Hepatocyte (in vitro differentiated cells): ENCODE data around the gene ST6GALNAC2. TPM values are rescaled to one million over a fixed set of nuclear protein-coding genes. Genes with fewer than 3 reads are reported as not detected.

Source experiments
- DNase-seq: peaks from one replicate; pipeline ENCODE4 v3.0.0-alpha.2; 2016; ENCODE audit warnings: low spot score
- H2AFZ ChIP-seq: fragments of 200-600 bp; sonication (generic); 2 replicates; pipeline ENCODE4 v1.6.0; 2016; ENCODE audit warnings: antibody characterized with exemption, mild to moderate bottlenecking
- H3K27ac ChIP-seq: fragments of 200-600 bp; sonication (generic); 2 replicates; pipeline ENCODE4 v1.5.1; 2016; ENCODE audit warnings: mild to moderate bottlenecking
- H3K27me3 ChIP-seq: fragments of 200-600 bp; sonication (generic); 2 replicates; pipeline ENCODE4 v1.6.1; 2016
- H3K36me3 ChIP-seq: fragments of 200-600 bp; sonication (generic); replicated peaks from 2 replicates; pipeline ENCODE4 v1.5.1; 2016; ENCODE audit warnings: low read depth; ENCODE audit not compliant: insufficient read depth
- H3K4me1 ChIP-seq: fragments of 200-600 bp; sonication (generic); 2 replicates; pipeline ENCODE4 v1.5.1; 2016; ENCODE audit warnings: mild to moderate bottlenecking, moderate library complexity; ENCODE audit not compliant: insufficient read depth
- H3K4me2 ChIP-seq: fragments of 200-600 bp; sonication (generic); 2 replicates; pipeline ENCODE4 v1.6.0; 2016
- H3K4me3 ChIP-seq: fragments of 200-600 bp; sonication (generic); 2 replicates; pipeline ENCODE4 v1.5.1; 2016; ENCODE audit warnings: mild to moderate bottlenecking
- H3K79me2 ChIP-seq: fragments of 200-600 bp; sonication (generic); 2 replicates; pipeline ENCODE4 v1.6.0; 2017; ENCODE audit warnings: mild to moderate bottlenecking
- H3K9me2 ChIP-seq: fragments of 200-600 bp; sonication (generic); replicated peaks from 2 replicates; pipeline ENCODE4 v1.6.0; 2017; ENCODE audit warnings: mild to moderate bottlenecking; ENCODE audit not compliant: insufficient read depth
- H3K9me3 ChIP-seq: fragments of 200-600 bp; sonication (generic); 2 replicates; pipeline ENCODE4 v1.5.1; 2016; ENCODE audit warnings: low read depth, mild to moderate bottlenecking
- H4K20me1 ChIP-seq: fragments of 200-600 bp; sonication (generic); 2 replicates; pipeline ENCODE4 v1.6.0; 2016; ENCODE audit warnings: mild to moderate bottlenecking; ENCODE audit not compliant: insufficient read depth, poor library complexity, severe bottlenecking
- CTCF ChIP-seq: fragments of 200-600 bp; sonication (generic); IDR thresholded peaks from 2 replicates; pipeline ENCODE4 v1.5.1; 2016; ENCODE audit warnings: antibody characterized with exemption, mild to moderate bottlenecking; ENCODE audit not compliant: poor library complexity
- EZH2 ChIP-seq: fragments of 200-600 bp; sonication (generic); IDR thresholded peaks from 2 replicates; pipeline ENCODE4 v1.6.1; 2016; ENCODE audit warnings: antibody characterized with exemption, mild to moderate bottlenecking, borderline replicate concordance
- EZH2phosphoT487 ChIP-seq: fragments of 200-600 bp; sonication (generic); IDR thresholded peaks from one replicate; pipeline ENCODE4 v1.6.1; 2018; ENCODE audit warnings: antibody characterized with exemption, mild to moderate bottlenecking, low read depth, moderate library complexity; ENCODE audit not compliant: unreplicated experiment, severe bottlenecking
- WGBS: methylation state at CpG from one replicate; pipeline ENCODE4 v1.1.6; 2016; ENCODE audit warnings: low lambda C conversion rate; ENCODE audit errors: missing lambda C conversion rate; 5-methylcytosine and 5-hydroxymethylcytosine counted together
- polyA plus RNA-seq: library from polyadenylated mRNA; unstranded; fragments of >200 nt; fragmentation: Nextera tagmentation; extraction: Ambion mirVana; gene quantifications from 2 replicates; pipeline ENCODE4 v1.2.1, GENCODE V29; 2016
- total RNA-seq: library from RNA; depleted of rRNA; stranded (reverse); fragments of >200 nt; gene quantifications from 2 replicates; pipeline ENCODE4 v1.2.3, GENCODE V29; 2014

ST6GALNAC2 gene
- total and polyA plus RNA-seq, 2 experiments from 2014 or later: 1.4 to 1.8 TPM

DNA sequence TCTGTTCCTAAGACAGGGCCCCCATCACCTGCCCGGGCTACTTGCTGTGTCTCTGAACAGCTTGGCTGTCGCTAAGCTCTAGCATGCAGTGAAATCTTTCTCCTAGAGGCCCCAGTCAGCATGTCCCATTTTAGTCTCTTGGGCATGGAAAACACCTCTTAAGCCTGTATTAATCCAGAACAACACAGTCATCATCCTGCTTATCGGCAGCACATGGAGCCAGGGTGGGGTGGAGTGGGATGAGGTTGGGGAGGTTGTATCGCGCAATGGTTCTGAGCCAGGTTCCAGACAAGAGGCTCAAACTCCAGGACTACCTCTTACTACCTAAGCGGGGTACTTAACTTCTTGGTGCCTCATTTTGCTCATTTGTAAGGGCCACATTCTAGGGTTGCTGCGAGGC lies 7.8 kb downstream of the ST6GALNAC2 start:
- H3K9me2 ChIP-seq: no peaks in the 10 kb centered on the region
- no peak overlapping the region for H3K4me2 ChIP-seq
- no peaks in the 10 kb centered on the region for H3K9me3 ChIP-seq
- peak overlapping the region; percentile 44 for H3K27ac ChIP-seq
- no peak for TF ChIP-seq EZH2
- 92% methylated on average over 7 of the region's 7 CpGs for WGBS
- no peaks in the 10 kb centered on the region for H3K79me2 ChIP-seq
- no peaks in the 10 kb centered on the region for H3K36me3 ChIP-seq
- no peaks in the 10 kb centered on the region for H3K4me1 ChIP-seq
- DNase-seq: no peak
- H3K27me3 ChIP-seq: peaks cover 2% of the 10 kb centered on the region
- H4K20me1 ChIP-seq: no peaks in the 10 kb centered on the region
- H2AFZ ChIP-seq: no peak overlapping the region
- H3K4me3 ChIP-seq: no peak overlapping the region

- 94% methylated on average over 9 of the region's 9 CpGs for WGBS
- H3K79me2 ChIP-seq: no peaks in the 10 kb centered on the region
- no peak overlapping the region for H3K4me2 ChIP-seq
- no peak overlapping the region for H2AFZ ChIP-seq
- H3K9me3 ChIP-seq: no peaks in the 10 kb centered on the region
- no peak for TF ChIP-seq EZH2
- no peak for TF ChIP-seq CTCF
- no peak for TF ChIP-seq EZH2phosphoT487
- no peaks in the 10 kb centered on the region for H3K4me1 ChIP-seq
- no peak overlapping the region for H3K4me3 ChIP-seq
- no peak for DNase-seq
- no peak overlapping the region for H3K27ac ChIP-seq
- no peaks in the 10 kb centered on the region for H3K27me3 ChIP-seq
- H4K20me1 ChIP-seq: no peaks in the 10 kb centered on the region
- no peaks in the 10 kb centered on the region for H3K9me2 ChIP-seq
- H3K36me3 ChIP-seq: no peaks in the 10 kb centered on the region
Observed at GRCh38 chr17:76576189-76576588, 9.5 kb downstream of the ST6GALNAC2 start.

DNA sequence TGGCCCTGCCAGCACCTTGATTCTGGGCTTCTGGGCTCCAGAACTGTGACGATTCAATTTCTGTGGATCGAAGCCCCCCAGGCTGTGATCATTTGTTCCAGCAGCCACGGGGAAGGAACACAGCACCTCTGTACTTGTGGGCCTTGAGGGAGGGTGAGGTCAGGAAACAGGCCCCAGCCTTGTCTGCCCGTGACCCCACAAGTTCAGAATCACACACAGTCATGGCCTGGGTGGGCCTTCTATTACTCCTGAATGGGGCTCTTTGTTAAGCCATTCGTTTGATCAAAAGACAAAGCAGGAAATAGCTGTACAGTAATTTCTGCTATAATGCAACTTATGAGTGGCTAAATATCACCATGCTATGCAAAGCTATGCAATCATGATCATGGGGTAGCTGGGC lies 10.1 kb downstream of the ST6GALNAC2 start:
- Histone ChIP-seq H4K20me1 (no peaks in the 10 kb centered on the region), H3K27ac (no peak overlapping the region), H3K4me1 (no peaks in the 10 kb centered on the region), H3K9me3 (no peaks in the 10 kb centered on the region), H3K79me2 (no peaks in the 10 kb centered on the region), H3K4me3 (no peak overlapping the region), H3K4me2 (no peak overlapping the region), H3K9me2 (no peaks in the 10 kb centered on the region), H2AFZ (no peak overlapping the region), H3K27me3 (no peaks in the 10 kb centered on the region), H3K36me3 (no peaks in the 10 kb centered on the region)
- DNase-seq: no peak
- 83% methylated on average over 5 of the region's 5 CpGs for WGBS
- TF ChIP-seq CTCF (no peak), EZH2 (no peak), EZH2phosphoT487 (no peak)

GRCh38 chr17:76574166-76574565 lies 11.5 kb downstream of the ST6GALNAC2 start:
- Histone ChIP-seq H3K4me3 (no peak overlapping the region), H3K4me1 (no peaks in the 10 kb centered on the region), H3K27me3 (no peaks in the 10 kb centered on the region), H3K27ac (no peak overlapping the region), H2AFZ (no peak overlapping the region), H3K36me3 (no peaks in the 10 kb centered on the region), H3K79me2 (no peaks in the 10 kb centered on the region), H3K9me2 (no peaks in the 10 kb centered on the region), H3K9me3 (no peaks in the 10 kb centered on the region), H4K20me1 (no peaks in the 10 kb centered on the region), H3K4me2 (no peak overlapping the region)
- no peak for DNase-seq
- TF ChIP-seq EZH2phosphoT487: no peak
- TF ChIP-seq CTCF: no peak
- no peak for TF ChIP-seq EZH2
- 91% methylated on average over 11 of the region's 11 CpGs for WGBS
